Lower leg skin (tissue), 4 donors: ENCODE measurements around the gene ASGR2. TPM values are rescaled to one million over a fixed set of nuclear protein-coding genes. Genes with fewer than 3 reads are reported as not detected.

ENCODE experiments used
- DNase-seq, 2 donors: peaks; one replicate each; pipeline ENCODE4 v3.0.0-alpha.2; 2019; ENCODE audit warnings: low spot score in 2 of 2
- H3K4me3 ChIP-seq: fragments of 200-600 bp; sonication (generic); 2 replicates; pipeline ENCODE4 v1.5.1; 2017; ENCODE audit warnings: mild to moderate bottlenecking, low read depth; ENCODE audit not compliant: poor library complexity, severe bottlenecking
- CTCF ChIP-seq, 3 donors: fragments of 450-650 bp; IDR thresholded peaks; one replicate each; pipeline ENCODE4 v1.5.1; 2016; ENCODE audit warnings: antibody characterized with exemption in 3 of 3, mild to moderate bottlenecking in 3 of 3, moderate library complexity in 2 of 3
- POLR2A ChIP-seq, 2 donors: fragments of 450-650 bp; IDR thresholded peaks; one replicate each; pipeline ENCODE4 v1.6.1; 2016 to 2017; ENCODE audit warnings: antibody characterized with exemption in 2 of 2, mild to moderate bottlenecking in 1 of 2, moderate library complexity in 1 of 2
- WGBS, 2 donors: methylation state at CpG; one replicate each; pipeline ENCODE4 v1.1.5; 2018; 5-methylcytosine and 5-hydroxymethylcytosine counted together
- intact Hi-C: fragments of 100-400 bp; cut with DNase I; formaldehyde crosslinking; loops from one replicate; pipeline ENCODE4 v1.15.0; 2023; ENCODE audit warnings: low total_unique reads
- total RNA-seq, 4 donors: library from RNA; depleted of rRNA; stranded (reverse); fragments of >200 nt; gene quantifications; one replicate each; pipeline ENCODE4 v1.1.0, GENCODE V29; 2016

ASGR2 gene
- total RNA-seq, 4 donors from 2014 or later = 6.7 to 10.1 (median 8.7) TPM

GRCh38 chr17:7112510-7113108, 2.0 kb downstream of the ASGR2 start:
- no peak overlapping the region for H3K4me3 ChIP-seq
- DNase-seq = peak in 1 of 2 donors; percentile 68

DNA sequence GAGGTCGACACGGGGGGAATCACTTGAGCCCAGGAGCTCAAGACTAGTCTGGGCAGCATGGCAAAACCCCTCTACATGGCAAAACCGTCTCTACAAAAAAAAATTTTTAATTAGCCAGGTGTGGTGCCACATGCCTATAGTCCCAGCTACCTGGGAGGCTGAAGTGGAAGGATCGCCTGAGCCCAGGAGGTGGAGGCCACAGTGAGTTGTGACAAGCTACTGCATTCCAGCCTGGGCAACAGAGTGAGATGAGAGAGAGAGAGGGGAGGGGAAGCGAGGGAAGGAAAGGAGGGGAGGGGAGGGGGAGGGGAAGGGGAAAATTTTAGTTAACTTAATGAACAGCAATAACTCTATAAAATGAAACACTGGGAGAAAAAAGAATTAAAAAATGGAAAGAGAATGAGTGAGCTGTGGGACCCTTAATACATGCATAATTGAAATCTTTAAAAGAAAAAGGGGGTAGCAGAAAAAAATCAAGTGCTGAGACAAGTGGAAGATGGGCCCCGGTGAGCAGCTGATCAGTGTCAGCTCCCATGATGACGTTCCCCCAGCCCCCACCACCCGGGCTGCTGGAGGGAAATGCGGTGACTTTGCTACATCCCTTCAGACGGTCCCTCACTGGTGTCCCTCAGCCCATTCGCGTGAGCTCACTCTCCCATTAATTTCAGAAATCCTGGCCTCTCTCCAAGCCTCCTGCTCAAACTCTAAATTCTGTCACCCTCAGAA, 2.7 kb downstream of the ASGR2 start:
- no peak overlapping the region for H3K4me3 ChIP-seq
- WGBS, 2 donors = 41 to 50% methylated on average over 12 of the region's 12 CpGs
- peak in 1 of 2 donors; percentile 74 for DNase-seq
- TF ChIP-seq POLR2A (IDR thresholded peaks at IDR 0.05) (no peak), CTCF (IDR thresholded peaks at IDR 0.05) (no peak)
- intact Hi-C loops = no loop called here

More at GRCh38 chr17:7112510-7113108, 2.0 kb downstream of the ASGR2 start:
- intact Hi-C loops = no loop called here
- 52 to 72% methylated on average over 9 to 10 of the region's 10 CpGs for WGBS, 2 donors
- TF ChIP-seq CTCF (IDR thresholded peaks at IDR 0.05) = no peak
- TF ChIP-seq POLR2A (IDR thresholded peaks at IDR 0.05) = no peak

- DNase-seq = no peak
- no peak overlapping the region for H3K4me3 ChIP-seq
- TF ChIP-seq POLR2A (IDR thresholded peaks at IDR 0.05) (no peak), CTCF (IDR thresholded peaks at IDR 0.05) (no peak)
- 48 to 56% methylated on average over 11 of the region's 11 CpGs for whole genome bisulfite sequencing, 2 donors
- intact Hi-C loops = no loop called here
Observed at GRCh38 chr17:7110617-7111306, 3.9 kb downstream of the ASGR2 start.

GRCh38 chr17:7109461-7110322, 4.9 kb downstream of the ASGR2 start:
- DNase-seq = peak in 1 of 2 donors; percentile 68
- H3K4me3 ChIP-seq = no peak overlapping the region
- no peak for TF ChIP-seq CTCF (IDR thresholded peaks at IDR 0.05)
- no peak for TF ChIP-seq POLR2A (IDR thresholded peaks at IDR 0.05)
- WGBS, 2 donors = 74% methylated on average over 10 of the region's 10 CpGs
- intact Hi-C loops = no loop called here

- H3K4me3 ChIP-seq = no peak overlapping the region
- 70 to 79% methylated on average over 9 of the region's 9 CpGs for WGBS, 2 donors
- intact Hi-C loops = no loop called here
- DNase-seq = no peak
- TF ChIP-seq POLR2A (IDR thresholded peaks at IDR 0.05) = no peak
- TF ChIP-seq CTCF (IDR thresholded peaks at IDR 0.05) = no peak
Observed at GRCh38 chr17:7108981-7109380, 5.6 kb downstream of the ASGR2 start.
